ENCODE results near the gene MED13L.

GRCh38 chr12:116069943-116070342 is 207.6 kb downstream of the MED13L start:
- no peak for TF ChIP-seq CTCF (IDR thresholded peaks at IDR 0.05)
- TF ChIP-seq POLR2A (IDR thresholded peaks at IDR 0.05): no peak

Measured in lower leg skin (tissue), 3 donors.